Naive thymus-derived CD4-positive, alpha-beta T cell (primary cell): Measurements from ENCODE around the gene CFAP161. TPM values are rescaled to one million over a fixed set of nuclear protein-coding genes. Genes with fewer than 3 reads are reported as not detected.

Experiments used
- ATAC-seq: fragments of 150-1000 bp; cut with Tn5 transposase; 2 replicates; pipeline ENCODE4 v1.10.0; 2021; ENCODE audit warnings: mild to moderate bottlenecking, moderate library complexity
- CTCF ChIA-PET: fragments of 350-600 bp; sonication (Branson Sonifier 250); formaldehyde crosslinking; loops from one replicate; lab custom pipeline; 2021; ENCODE audit warnings: antibody characterized with exemption; lab: Charles Lee
- POLR2A ChIA-PET: fragments of 350-600 bp; sonication (Branson Sonifier 250); formaldehyde crosslinking; loops from one replicate; lab custom pipeline; 2021; ENCODE audit warnings: antibody characterized with exemption, inconsistent platforms; lab: Charles Lee
- DNase-seq, 9 donors: peaks; one replicate each; pipeline versions ENCODE4 v3.0.0 to v3.0.0-alpha.2; 2020 to 2022; ENCODE audit warnings: mixed read lengths in 1 of 9
- H3K27ac ChIP-seq: one replicate; pipeline ENCODE4 v1.7.0; 2013; ENCODE audit warnings: mild to moderate bottlenecking, low read depth, low read length, moderate library complexity
- H3K27me3 ChIP-seq, 2 donors: one replicate each; pipeline ENCODE4 v1.7.0; 2013; ENCODE audit warnings: low read length in 2 of 2, mild to moderate bottlenecking in 2 of 2, moderate library complexity in 2 of 2; ENCODE audit not compliant: control insufficient read depth in 2 of 2, insufficient read depth in 2 of 2
- H3K36me3 ChIP-seq, 3 experiments: 1 replicate in 2 of 3; 2 replicates in 1 of 3; pipeline ENCODE4 v1.7.0; 2013; ENCODE audit warnings: low read length in 3 of 3, mild to moderate bottlenecking in 3 of 3, moderate library complexity in 1 of 3; ENCODE audit not compliant: insufficient read depth in 3 of 3, control insufficient read depth in 2 of 3
- H3K4me1 ChIP-seq, 2 donors: one replicate each; pipeline ENCODE4 v1.7.0; 2013; ENCODE audit warnings: low read length in 2 of 2, mild to moderate bottlenecking in 2 of 2, moderate library complexity in 1 of 2; ENCODE audit not compliant: control insufficient read depth in 2 of 2, insufficient read depth in 2 of 2
- H3K4me3 ChIP-seq: 2 replicates; pipeline ENCODE4 v1.7.0; 2013; ENCODE audit warnings: mild to moderate bottlenecking, low read length
- H3K9me3 ChIP-seq, 3 experiments: 1 replicate in 2 of 3; 2 replicates in 1 of 3; pipeline ENCODE4 v1.7.0; 2013; ENCODE audit warnings: low read length in 3 of 3; ENCODE audit not compliant: control insufficient read depth in 2 of 3
- H3K27ac Mint-ChIP-seq, 9 donors: one replicate each; pipeline ENCODE4 v1.8.0; 2020 to 2022; ENCODE audit warnings: mixed read lengths in 9 of 9, mild to moderate bottlenecking in 8 of 9, moderate library complexity in 5 of 9, inconsistent platforms in 2 of 9
- H3K27me3 Mint-ChIP-seq, 5 donors: one replicate each; pipeline ENCODE4 v1.8.0; 2021 to 2022; ENCODE audit warnings: mixed read lengths in 5 of 5, mild to moderate bottlenecking in 1 of 5
- H3K36me3 Mint-ChIP-seq, 5 donors: one replicate each; pipeline ENCODE4 v1.8.0; 2020 to 2022; ENCODE audit warnings: mixed read lengths in 5 of 5, mild to moderate bottlenecking in 3 of 5, inconsistent platforms in 1 of 5
- H3K4me1 Mint-ChIP-seq, 7 donors: one replicate each; pipeline ENCODE4 v1.8.0; 2020 to 2022; ENCODE audit warnings: mixed read lengths in 7 of 7, mild to moderate bottlenecking in 3 of 7, inconsistent platforms in 1 of 7
- H3K4me3 Mint-ChIP-seq, 10 donors: one replicate each; pipeline ENCODE4 v1.8.0; 2020 to 2022; ENCODE audit warnings: mild to moderate bottlenecking in 10 of 10, mixed read lengths in 10 of 10, moderate library complexity in 6 of 10, inconsistent platforms in 2 of 10
- H3K9me3 Mint-ChIP-seq, 11 donors: one replicate each; pipeline ENCODE4 v1.8.0; 2020 to 2022; ENCODE audit warnings: mixed read lengths in 11 of 11, mild to moderate bottlenecking in 4 of 11, inconsistent platforms in 1 of 11, moderate library complexity in 1 of 11
- intact Hi-C, 2 donors: fragments of 100-400 bp; cut with micrococcal nuclease; formaldehyde crosslinking; loops; one replicate each; pipeline ENCODE4 v1.15.1; 2023
- polyA plus RNA-seq, 2 donors: library from polyadenylated mRNA; unstranded; fragments of 300-500 nt; fragmentation: Illumina TruSeq; gene quantifications; one replicate each; pipeline ENCODE4 v1.2.3, GENCODE V29; 2021
- total RNA-seq, 6 experiments: library from RNA in 5 of 6; stranded (reverse) in 5 of 6; gene quantifications; 1 replicate in 5 of 6; 2 replicates in 1 of 6; pipeline ENCODE4 v1.2.3 and lab custom pipeline; 2021 to 2026

Gene CFAP161
- total and polyA plus RNA-seq, 7 experiments from 2014 or later = not detected

DNA sequence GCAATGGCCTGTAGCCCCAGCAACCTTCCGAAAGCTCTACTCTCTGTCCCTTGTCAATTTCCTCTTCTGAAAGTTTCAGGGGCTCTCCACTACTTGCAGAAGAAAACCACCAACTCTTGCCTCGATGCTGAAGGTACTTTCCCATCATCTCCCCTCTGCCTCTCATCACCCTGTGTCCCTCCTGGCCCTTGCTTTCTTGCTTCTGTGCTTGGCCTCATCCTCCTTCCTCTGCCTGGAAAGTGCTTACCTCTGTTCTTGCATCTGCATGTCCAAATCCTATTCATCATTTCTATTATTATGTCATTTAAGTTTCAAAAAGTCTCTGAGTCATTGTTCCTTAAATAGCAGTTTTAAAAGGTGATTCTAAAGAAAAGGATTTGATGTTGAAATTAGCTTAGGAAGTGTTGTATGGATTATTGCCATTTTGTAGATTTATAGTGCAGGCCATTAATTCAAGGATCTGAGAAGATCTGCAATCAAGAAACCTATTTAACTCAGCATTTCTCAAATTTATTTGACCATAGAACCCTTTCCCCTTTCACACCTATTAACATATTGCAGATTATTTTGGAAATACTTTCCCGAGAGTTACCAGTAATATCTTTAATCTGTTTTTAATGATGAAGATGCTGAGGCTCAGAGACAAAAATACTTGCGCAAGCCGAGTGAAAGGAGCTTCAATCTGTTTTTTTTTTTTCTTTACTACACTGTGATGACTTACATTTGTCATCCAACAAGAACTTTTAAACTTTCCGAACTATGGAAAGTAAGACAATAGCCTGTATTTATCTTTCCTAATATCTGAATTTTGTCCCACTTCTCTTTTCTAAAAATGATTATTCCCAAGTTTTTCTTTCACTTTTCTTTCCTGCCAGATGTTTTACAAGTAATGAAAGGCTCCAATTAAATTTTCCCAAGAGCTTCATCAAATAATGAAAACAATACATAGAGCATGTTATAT lies 22.3 kb upstream of the CFAP161 start:
- POLR2A ChIA-PET = no interaction called here

DNA sequence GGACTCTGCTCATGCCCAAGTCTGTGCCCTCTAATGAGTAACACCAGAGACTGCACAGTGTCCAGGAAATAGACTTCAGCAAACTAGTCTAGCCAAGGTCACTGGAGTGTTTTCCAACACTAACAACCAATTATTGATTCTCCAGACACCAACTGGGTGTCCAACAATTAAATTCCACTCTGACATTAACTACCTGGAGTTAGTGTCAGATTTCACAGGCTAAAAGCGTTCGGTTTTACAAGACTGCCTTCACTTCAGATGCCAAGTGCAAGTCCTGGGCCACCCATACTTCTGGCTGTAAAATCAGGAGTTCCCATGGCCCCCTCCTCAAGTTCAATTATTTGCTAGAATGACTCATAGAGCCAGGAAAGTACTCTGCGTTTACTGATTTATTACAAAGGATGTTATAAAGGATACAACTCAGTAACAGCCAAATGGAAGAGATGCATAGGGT lies 20.8 kb upstream of the CFAP161 start:
- Histone ChIP-seq H3K4me3 (no peak overlapping the region), H3K27ac (no peak overlapping the region), H3K4me1 (no peaks in the 10 kb centered on the region), H3K27me3 (no peaks in the 10 kb centered on the region), H3K36me3 (no peaks in the 10 kb centered on the region), H3K9me3 (no peaks in the 10 kb centered on the region)
- Mint-ChIP-seq H3K36me3 (peaks cover 0 to 6% (median 0%) of the 10 kb centered on the region in 5 donors), H3K4me3 (no peak overlapping the region), H3K27ac (no peak overlapping the region), H3K27me3 (peaks cover 39 to 68% (median 40%) of the 10 kb centered on the region in 5 donors), H3K4me1 (peaks cover 0 to 7% (median 0%) of the 10 kb centered on the region in 7 donors), H3K9me3 (peaks cover 0 to 3% (median 0%) of the 10 kb centered on the region in 11 donors)
- intact Hi-C loops = no loop called here
- DNase-seq (no peak), ATAC-seq (no peak)
- CTCF ChIA-PET = interaction anchor here (0.9 kb wide), 1 partner anchor 153 kb away, joined by 5 read pairs; no protein-coding TSS in a partner anchor
- POLR2A ChIA-PET = no interaction called here

More for the DNA sequence above, 22.3 kb upstream of the CFAP161 start:
- H3K9me3 Mint-ChIP-seq = no peaks in the 10 kb centered on the region
- intact Hi-C loops = no loop called here
- Histone ChIP-seq H3K4me3 (no peak overlapping the region), H3K27me3 (no peaks in the 10 kb centered on the region), H3K36me3 (no peaks in the 10 kb centered on the region), H3K9me3 (no peaks in the 10 kb centered on the region), H3K27ac (no peak overlapping the region), H3K4me1 (no peaks in the 10 kb centered on the region)
- CTCF ChIA-PET = interaction anchor here (1.3 kb wide), 1 partner anchor 154 kb away, joined by 3 read pairs; no protein-coding TSS in a partner anchor
- peaks cover 0 to 7% (median 0%) of the 10 kb centered on the region in 7 donors for H3K4me1 Mint-ChIP-seq
- H3K27ac Mint-ChIP-seq = no peak overlapping the region
- DNase-seq (no peak), ATAC-seq (no peak)
- no peak overlapping the region for H3K4me3 Mint-ChIP-seq
- H3K36me3 Mint-ChIP-seq = no peaks in the 10 kb centered on the region
- H3K27me3 Mint-ChIP-seq = peaks cover 26 to 63% (median 33%) of the 10 kb centered on the region in 5 donors

DNA sequence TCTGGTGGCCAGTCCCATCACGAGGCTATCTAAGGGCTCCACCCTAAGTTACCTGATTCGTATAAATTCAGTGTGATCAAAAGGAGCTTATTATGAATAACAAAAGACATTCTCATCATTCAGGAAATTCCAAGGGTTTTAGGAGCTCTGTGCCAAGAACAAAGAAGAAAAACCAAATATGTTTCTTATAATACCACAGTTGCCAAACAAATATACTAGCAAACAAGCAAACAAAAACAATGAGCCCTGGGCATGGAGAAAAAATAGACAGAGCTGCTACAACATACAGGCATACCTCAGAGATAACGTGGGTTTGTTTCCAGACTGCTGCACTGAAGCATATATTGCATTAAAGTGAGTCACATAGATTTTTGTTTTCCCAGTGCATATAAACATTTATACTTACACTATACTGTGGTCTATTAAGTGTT lies 20.2 kb upstream of the CFAP161 start:
- ATAC-seq (no peak), DNase-seq (no peak)
- Mint-ChIP-seq H3K4me1 (peaks cover 0 to 7% (median 0%) of the 10 kb centered on the region in 7 donors), H3K9me3 (peaks cover 0 to 3% (median 0%) of the 10 kb centered on the region in 11 donors), H3K4me3 (no peak overlapping the region), H3K27me3 (peaks cover 39 to 63% (median 40%) of the 10 kb centered on the region in 5 donors), H3K27ac (no peak overlapping the region), H3K36me3 (peaks cover 0 to 6% (median 0%) of the 10 kb centered on the region in 5 donors)
- ChIA-PET CTCF (interaction anchor here (0.9 kb wide), 1 partner anchor 152 kb away, joined by 5 read pairs; no protein-coding TSS in a partner anchor), POLR2A (no interaction called here)
- Histone ChIP-seq H3K27ac (no peak overlapping the region), H3K36me3 (no peaks in the 10 kb centered on the region), H3K4me3 (no peak overlapping the region), H3K4me1 (no peaks in the 10 kb centered on the region), H3K9me3 (no peaks in the 10 kb centered on the region), H3K27me3 (no peaks in the 10 kb centered on the region)
- intact Hi-C loops = no loop called here

DNA sequence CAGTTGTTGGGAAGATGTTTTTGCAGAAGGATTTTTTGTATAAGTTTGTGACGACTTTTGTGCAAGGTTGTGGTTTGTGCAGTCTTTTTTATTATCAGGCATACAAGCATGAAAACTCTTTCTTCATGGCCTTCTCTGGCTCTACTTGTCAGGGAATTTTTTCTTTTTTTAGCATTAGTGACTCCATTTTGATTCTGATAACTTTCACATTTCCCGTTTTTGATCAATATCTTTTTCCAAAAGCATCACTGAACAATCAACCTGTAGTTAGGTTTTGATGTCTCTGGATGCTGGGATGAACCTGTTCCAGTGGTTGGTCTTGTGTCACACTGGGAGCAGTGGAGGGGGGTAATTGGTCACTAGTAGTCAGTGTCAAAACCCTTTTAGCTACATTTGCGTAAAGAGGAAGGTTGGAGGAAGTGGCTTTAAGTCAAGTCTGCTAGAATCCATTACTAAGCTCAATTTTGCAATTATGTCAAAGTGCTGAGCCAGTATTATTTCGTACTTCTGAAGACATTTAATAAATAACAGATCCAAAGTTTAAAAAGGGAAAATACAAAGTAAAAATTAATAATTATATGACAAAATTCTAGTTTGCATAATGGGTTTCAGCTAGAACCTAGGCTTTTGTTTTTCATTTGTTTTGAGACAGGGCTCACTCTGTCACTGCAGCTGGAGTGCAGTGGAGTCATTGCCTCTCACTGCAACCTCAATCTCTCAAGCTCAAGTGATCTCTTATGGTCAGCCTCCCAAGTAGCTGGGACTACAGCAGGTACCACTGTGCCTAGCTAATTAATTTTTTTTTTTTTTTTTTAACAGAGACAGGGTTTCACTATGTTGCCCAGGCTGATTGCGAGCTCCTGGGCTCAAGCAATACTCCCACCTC lies 18.8 kb upstream of the CFAP161 start:
- POLR2A ChIA-PET = no interaction called here
- Histone ChIP-seq H3K9me3 (no peaks in the 10 kb centered on the region), H3K4me1 (no peaks in the 10 kb centered on the region), H3K27me3 (no peaks in the 10 kb centered on the region), H3K4me3 (no peak overlapping the region), H3K36me3 (no peaks in the 10 kb centered on the region), H3K27ac (no peak overlapping the region)
- Mint-ChIP-seq H3K4me1 (peaks cover 0 to 7% (median 0%) of the 10 kb centered on the region in 7 donors), H3K9me3 (peaks cover 0 to 3% (median 0%) of the 10 kb centered on the region in 11 donors), H3K27me3 (peaks cover 33 to 57% (median 42%) of the 10 kb centered on the region in 5 donors), H3K27ac (no peak overlapping the region), H3K4me3 (no peak overlapping the region), H3K36me3 (peaks cover 0 to 6% (median 0%) of the 10 kb centered on the region in 5 donors)
- CTCF ChIA-PET = interaction anchor here (0.5 to 0.9 kb wide), 2 partner anchors 9 to 151 kb away, joined by 3 read pairs; no protein-coding TSS in a partner anchor
- ATAC-seq (peak; percentile 22), DNase-seq (no peak)
- intact Hi-C loops = no loop called here

GRCh38 chr15:81117136-81117535 lies 16.9 kb upstream of the CFAP161 start:
- intact Hi-C loops = no loop called here
- ATAC-seq (no peak), DNase-seq (no peak)
- Mint-ChIP-seq H3K27me3 (peaks cover 24 to 54% (median 41%) of the 10 kb centered on the region in 5 donors), H3K27ac (no peak overlapping the region), H3K36me3 (peaks cover 0 to 6% (median 0%) of the 10 kb centered on the region in 5 donors), H3K9me3 (peaks cover 0 to 3% (median 0%) of the 10 kb centered on the region in 11 donors), H3K4me1 (peaks cover 0 to 4% (median 0%) of the 10 kb centered on the region in 7 donors), H3K4me3 (no peak overlapping the region)
- H3K9me3 ChIP-seq = no peaks in the 10 kb centered on the region
- no peak overlapping the region for H3K4me3 ChIP-seq
- no peaks in the 10 kb centered on the region for H3K27me3 ChIP-seq
- H3K4me1 ChIP-seq = no peaks in the 10 kb centered on the region
- POLR2A ChIA-PET = no interaction called here
- CTCF ChIA-PET = interaction anchor here (0.9 kb wide), 1 partner anchor 149 kb away, joined by 3 read pairs; no protein-coding TSS in a partner anchor
- no peak overlapping the region for H3K27ac ChIP-seq
- H3K36me3 ChIP-seq = no peaks in the 10 kb centered on the region

DNA sequence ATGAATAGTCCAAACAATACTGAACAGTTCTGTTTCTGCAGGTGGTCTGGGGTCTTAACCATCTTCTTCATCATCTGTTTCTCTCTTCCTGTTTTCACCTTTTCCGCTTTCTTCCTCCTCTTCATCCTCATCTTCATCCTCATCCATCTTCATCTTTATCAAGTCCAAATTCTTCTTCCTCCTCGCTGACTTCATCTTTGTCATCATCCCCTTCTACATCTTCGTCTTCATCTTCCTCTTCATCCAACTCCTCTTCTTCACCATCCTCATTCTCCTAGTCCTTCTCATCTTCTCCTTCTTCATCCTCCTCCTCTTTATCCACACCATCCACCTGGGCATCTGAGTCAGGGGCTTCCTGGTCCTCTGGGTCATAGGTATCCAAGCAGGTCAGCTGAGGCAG lies 16.5 kb upstream of the CFAP161 start:
- no peaks in the 10 kb centered on the region for H3K4me1 ChIP-seq
- H3K4me1 Mint-ChIP-seq = peaks cover 0 to 4% (median 0%) of the 10 kb centered on the region in 7 donors
- DNase-seq = no peak
- peaks cover 0 to 6% (median 0%) of the 10 kb centered on the region in 5 donors for H3K36me3 Mint-ChIP-seq
- H3K27ac Mint-ChIP-seq = no peak overlapping the region
- ChIA-PET CTCF (no interaction called here), POLR2A (no interaction called here)
- ATAC-seq = no peak
- H3K4me3 Mint-ChIP-seq = no peak overlapping the region
- no peaks in the 10 kb centered on the region for H3K27me3 ChIP-seq
- peaks cover 0 to 3% (median 0%) of the 10 kb centered on the region in 11 donors for H3K9me3 Mint-ChIP-seq
- H3K27me3 Mint-ChIP-seq = peaks cover 22 to 53% (median 42%) of the 10 kb centered on the region in 5 donors
- intact Hi-C loops = no loop called here
- no peaks in the 10 kb centered on the region for H3K36me3 ChIP-seq
- H3K9me3 ChIP-seq = no peaks in the 10 kb centered on the region
- no peak overlapping the region for H3K4me3 ChIP-seq
- no peak overlapping the region for H3K27ac ChIP-seq
